HCT116 (cell line): Measurements from ENCODE around the gene CCDC69. TPM values are rescaled to one million over a fixed set of nuclear protein-coding genes. Genes with fewer than 3 reads are reported as not detected.

Experiments used
- ATAC-seq: fragments of 200-7000 bp; cut with Tn5 transposase; 2 replicates; pipeline ENCODE4 v1.9.1; 2020; ENCODE audit warnings: mild to moderate bottlenecking, moderate library complexity
- BruUV-seq: library from RNA; stranded (reverse); fragments of 400-500 nt; replicated peaks from 2 replicates; lab custom pipeline; 2021; lab: Mats Ljungman, UMichigan
- CTCF ChIA-PET: fragments of 300-600 bp; sonication (Branson Sonifier 250); formaldehyde crosslinking; loops from one replicate; lab custom pipeline; 2021; ENCODE audit warnings: antibody characterized with exemption; lab: Charles Lee
- POLR2A ChIA-PET: fragments of 300-600, 350-600 bp; sonication (Branson Sonifier 250); formaldehyde crosslinking; loops from one replicate; lab custom pipeline; 2021; ENCODE audit warnings: antibody characterized with exemption; lab: Charles Lee
- RAD21 ChIA-PET, 2 experiments: fragments of 300-600 bp; sonication (Branson Sonifier 250); formaldehyde crosslinking; loops; one replicate each; lab custom pipeline; 2023; ENCODE audit warnings: low total read pairs in 2 of 2; ENCODE audit not compliant: uncharacterized antibody in 2 of 2, unreplicated experiment in 2 of 2, low non-redundant PET in 1 of 2; lab: Charles Lee
- DNase-seq: peaks from one replicate; pipeline ENCODE4 v3.0.0-alpha.2; 2010; ENCODE audit warnings: low read depth, low spot score
- H2AFZ ChIP-seq: fragments of 200-600 bp; shearing (Covaris generic), sonication (generic); 2 replicates; pipeline ENCODE4 v1.6.1; 2017; ENCODE audit warnings: low read depth, mixed run types, mixed read lengths, antibody characterized with exemption, low read length; ENCODE audit not compliant: poor library complexity, severe bottlenecking
- H3K27ac ChIP-seq: 2 replicates; pipeline ENCODE4 v1.5.1; 2012; ENCODE audit warnings: low read depth, low read length
- H3K27me3 ChIP-seq: fragments of 200-600 bp; sonication (generic); 2 replicates; pipeline ENCODE4 v1.6.1; 2016; ENCODE audit warnings: mixed run types, low read length, mixed read lengths; ENCODE audit not compliant: insufficient read depth
- H3K36me3 ChIP-seq, 2 experiments: fragments of 200-500 bp in 1 of 2; fragments of 200-600 bp in 1 of 2; sonication (Bioruptor generic) in 1 of 2; sonication (generic) in 1 of 2; 2 replicates each; pipeline versions ENCODE4 v1.5.1 to v1.6.1; 2014 to 2016; ENCODE audit warnings: low read length in 2 of 2, inconsistent platforms in 1 of 2, mixed read lengths in 1 of 2, mixed run types in 1 of 2; ENCODE audit not compliant: insufficient read depth in 2 of 2, control insufficient read depth in 1 of 2
- H3K4me1 ChIP-seq, 2 experiments: fragments of 200-600 bp in 1 of 2; sonication (generic) in 1 of 2; 2 replicates each; pipeline versions ENCODE4 v1.5.1 to v1.6.1; 2012 to 2017; ENCODE audit warnings: low read length in 2 of 2, inconsistent platforms in 1 of 2, mild to moderate bottlenecking in 1 of 2, mixed read lengths in 1 of 2, mixed run types in 1 of 2, moderate library complexity in 1 of 2; ENCODE audit not compliant: insufficient read depth in 2 of 2, control insufficient read depth in 1 of 2
- H3K4me2 ChIP-seq: fragments of 200-600 bp; sonication (generic); 2 replicates; pipeline ENCODE4 v1.6.1; 2017; ENCODE audit warnings: mixed run types, low read length, mixed read lengths
- H3K4me3 ChIP-seq, 2 experiments: fragments of 200-600 bp in 1 of 2; sonication (generic) in 1 of 2; replicated peaks in 1 of 2; 2 replicates each; pipeline ENCODE4 v1.5.1; 2011 to 2016; ENCODE audit warnings: low read length in 2 of 2, control low read depth in 1 of 2, low read depth in 1 of 2, mild to moderate bottlenecking in 1 of 2, mixed read lengths in 1 of 2, mixed run types in 1 of 2
- H3K79me2 ChIP-seq: fragments of 200-600 bp; sonication (generic); 2 replicates; pipeline ENCODE4 v1.6.1; 2017; ENCODE audit warnings: mild to moderate bottlenecking, mixed run types, low read length, moderate library complexity, mixed read lengths; ENCODE audit not compliant: insufficient read depth
- H3K9ac ChIP-seq: fragments of 200-600 bp; sonication (generic); 2 replicates; pipeline ENCODE4 v1.6.1; 2016; ENCODE audit warnings: low read length, mixed read lengths
- H3K9me2 ChIP-seq: fragments of 200-600 bp; sonication (generic), shearing (Covaris generic); 2 replicates; pipeline ENCODE4 v1.6.1; 2017; ENCODE audit warnings: mixed run types, mild to moderate bottlenecking, moderate library complexity; ENCODE audit not compliant: insufficient read depth
- H3K9me3 ChIP-seq, 2 experiments: fragments of 200-500 bp in 1 of 2; fragments of 200-600 bp in 1 of 2; sonication (Bioruptor generic) in 1 of 2; sonication (generic) in 1 of 2; 2 replicates each; pipeline ENCODE4 v1.6.1; 2014 to 2017; ENCODE audit warnings: low read length in 2 of 2, mixed read lengths in 2 of 2, inconsistent platforms in 1 of 2, low read depth in 1 of 2, mild to moderate bottlenecking in 1 of 2, mixed run types in 1 of 2, moderate library complexity in 1 of 2; ENCODE audit not compliant: control insufficient read depth in 1 of 2, insufficient read depth in 1 of 2
- H4K20me1 ChIP-seq: fragments of 200-600 bp; sonication (generic), shearing (Covaris generic); 2 replicates; pipeline ENCODE4 v1.6.1; 2017; ENCODE audit warnings: mixed run types, mild to moderate bottlenecking, moderate library complexity; ENCODE audit not compliant: insufficient read depth
- ATF3 ChIP-seq: IDR thresholded peaks from 2 replicates; pipeline ENCODE4 v1.6.1; 2012
- CBX3 ChIP-seq: IDR thresholded peaks from 2 replicates; pipeline ENCODE4 v1.6.1; 2012; ENCODE audit warnings: low read depth
- CTCF ChIP-seq, 3 experiments: fragments of 200-600 bp in 1 of 3; sonication (generic) in 1 of 3; IDR thresholded peaks in 2 of 3; conservative IDR thresholded peaks in 1 of 3; 2 replicates each; pipeline ENCODE4 v1.5.1; 2012 to 2017; ENCODE audit warnings: low read depth in 2 of 3, low read length in 2 of 3, antibody characterized with exemption in 1 of 3, borderline replicate concordance in 1 of 3, control low read depth in 1 of 3, mild to moderate bottlenecking in 1 of 3, mixed read lengths in 1 of 3, mixed run types in 1 of 3, moderate library complexity in 1 of 3; ENCODE audit not compliant: insufficient read depth in 1 of 3
- EGR1 ChIP-seq: IDR thresholded peaks from 2 replicates; pipeline ENCODE4 v1.6.1; 2012; ENCODE audit warnings: low read depth
- FOSL1 ChIP-seq: IDR thresholded peaks from 2 replicates; pipeline ENCODE4 v1.6.1; 2012; ENCODE audit warnings: low read depth
- JUND ChIP-seq: IDR thresholded peaks from 2 replicates; pipeline ENCODE4 v1.6.1; 2012
- MAX ChIP-seq: IDR thresholded peaks from 2 replicates; pipeline ENCODE4 v1.6.1; 2012
- POLR2A ChIP-seq: IDR thresholded peaks from 2 replicates; pipeline ENCODE4 v1.7.0; 2011; ENCODE audit warnings: borderline replicate concordance; ENCODE audit not compliant: insufficient read depth, insufficient read length; ENCODE audit errors: extremely low read depth
- POLR2AphosphoS5 ChIP-seq: IDR thresholded peaks from 2 replicates; pipeline ENCODE4 v1.6.1; 2011; ENCODE audit warnings: mild to moderate bottlenecking, low read depth, low read length, moderate library complexity
- REST ChIP-seq: IDR thresholded peaks from 2 replicates; pipeline ENCODE4 v1.6.1; 2012; ENCODE audit warnings: low read depth
- TCF7L2 ChIP-seq: IDR thresholded peaks from 2 replicates; pipeline ENCODE4 v1.7.0; 2011; ENCODE audit warnings: borderline replicate concordance, inconsistent platforms; ENCODE audit not compliant: insufficient read depth, insufficient read length; ENCODE audit errors: extremely low read depth
- YY1 ChIP-seq: IDR thresholded peaks from 2 replicates; pipeline ENCODE4 v1.6.1; 2011; ENCODE audit warnings: low read length, low read depth, moderate library complexity, mild to moderate bottlenecking; ENCODE audit not compliant: insufficient replicate concordance; ENCODE audit errors: extremely low read depth
- ZFX ChIP-seq: fragments of 450-650 bp; IDR thresholded peaks from 2 replicates; pipeline ENCODE4 v1.6.1; 2017
- intact Hi-C: fragments of 100-400 bp; cut with micrococcal nuclease; formaldehyde crosslinking; loops from 2 replicates; pipeline ENCODE4 v1.10.0; 2022
- total RNA-seq: library from RNA; stranded (reverse); gene quantifications from one replicate; pipeline ENCODE4 v1.2.1, GENCODE V29; 2021; ENCODE audit not compliant: unreplicated experiment

Gene CCDC69
- total RNA-seq, 1 experiment from 2014 or later = 4.3 TPM

- no peaks in the 10 kb centered on the region for H3K27me3 ChIP-seq
- no TSS peak for BruUV-seq
- H4K20me1 ChIP-seq = no peaks in the 10 kb centered on the region
- H3K4me1 ChIP-seq = peaks cover 12 to 14% of the 10 kb centered on the region in 2 experiments; a peak in 3 of 4 replicates
- no peaks in the 10 kb centered on the region for H3K36me3 ChIP-seq
- H3K4me3 ChIP-seq = no peak overlapping the region
- TF ChIP-seq MAX (no peak), FOSL1 (no peak)
- H3K79me2 ChIP-seq = peaks cover 11% of the 10 kb centered on the region; the same call in 1 of the 2 replicates
- DNase-seq = no peak
- ChIA-PET POLR2A (no interaction called here), CTCF (no interaction called here), RAD21 (no interaction called here)
- H3K9ac ChIP-seq = no peak overlapping the region
- no peak overlapping the region for H3K27ac ChIP-seq
- intact Hi-C loops = no loop called here
- no peak overlapping the region for H3K4me2 ChIP-seq
- H3K9me3 ChIP-seq = no peaks in the 10 kb centered on the region
- no peak for ATAC-seq
- H2AFZ ChIP-seq = no peak overlapping the region
- no peaks in the 10 kb centered on the region for H3K9me2 ChIP-seq
Observed at GRCh38 chr5:151151793-151152192, 72.1 kb downstream of the CCDC69 start.

GRCh38 chr5:151151263-151151660 is 72.6 kb downstream of the CCDC69 start:
- Histone ChIP-seq H3K4me2 (no peak overlapping the region), H3K36me3 (no peaks in the 10 kb centered on the region), H4K20me1 (no peaks in the 10 kb centered on the region), H2AFZ (no peak overlapping the region), H3K27ac (no peak overlapping the region), H3K79me2 (peaks cover 6% of the 10 kb centered on the region; the same call in 1 of the 2 replicates), H3K4me3 (no peak overlapping the region), H3K9ac (no peak overlapping the region), H3K9me3 (no peaks in the 10 kb centered on the region), H3K27me3 (no peaks in the 10 kb centered on the region), H3K9me2 (no peaks in the 10 kb centered on the region), H3K4me1 (peaks cover 7 to 9% of the 10 kb centered on the region in 2 experiments; a peak in 3 of 4 replicates)
- POLR2A ChIA-PET = no interaction called here
- no peak for DNase-seq
- ATAC-seq = no peak
- CTCF ChIA-PET = no interaction called here
- BruUV-seq = no TSS peak
- RAD21 ChIA-PET = no interaction called here
- intact Hi-C loops = no loop called here
- TF ChIP-seq POLR2A (no peak), MAX (no peak), ZFX (no peak), POLR2AphosphoS5 (no peak), CTCF (IDR thresholded peaks at IDR 0.05 in 2 of 3, conservative IDR thresholded peaks at IDR 0.05 in 1 of 3; ENCODE audit: borderline replicate concordance in 1 of 3, insufficient read depth in 1 of 3, low read depth in 2 of 3, low read length in 2 of 3) (no peak), YY1 (no peak), ATF3 (no peak), REST (no peak), JUND (no peak), CBX3 (no peak), EGR1 (no peak), TCF7L2 (no peak)
